Sigmoid colon (tissue), 4 donors: ENCODE measurements around the gene ESM1.

Source experiments
- POLR2A ChIP-seq, 2 donors: fragments of 450-650 bp; IDR thresholded peaks; one replicate each; pipeline ENCODE4 v1.6.1; 2016; ENCODE audit warnings: antibody characterized with exemption in 2 of 2, mild to moderate bottlenecking in 2 of 2, moderate library complexity in 2 of 2
- POLR2AphosphoS5 ChIP-seq, 4 donors: sonication (generic); formaldehyde crosslinking; IDR thresholded peaks; one replicate each; pipeline ENCODE4 v1.6.1; 2017; ENCODE audit warnings: antibody characterized with exemption in 4 of 4
- TF ChIP-seq, protein P1 (sequence below), 4 experiments: fragments of 450-650 bp in 3 of 4; fragments of 200-600 bp in 1 of 4; IDR thresholded peaks; one replicate each; pipeline ENCODE4 v1.5.1; 2016 to 2019; ENCODE audit warnings: antibody characterized with exemption in 4 of 4, mild to moderate bottlenecking in 3 of 4, moderate library complexity in 2 of 4

DNA sequence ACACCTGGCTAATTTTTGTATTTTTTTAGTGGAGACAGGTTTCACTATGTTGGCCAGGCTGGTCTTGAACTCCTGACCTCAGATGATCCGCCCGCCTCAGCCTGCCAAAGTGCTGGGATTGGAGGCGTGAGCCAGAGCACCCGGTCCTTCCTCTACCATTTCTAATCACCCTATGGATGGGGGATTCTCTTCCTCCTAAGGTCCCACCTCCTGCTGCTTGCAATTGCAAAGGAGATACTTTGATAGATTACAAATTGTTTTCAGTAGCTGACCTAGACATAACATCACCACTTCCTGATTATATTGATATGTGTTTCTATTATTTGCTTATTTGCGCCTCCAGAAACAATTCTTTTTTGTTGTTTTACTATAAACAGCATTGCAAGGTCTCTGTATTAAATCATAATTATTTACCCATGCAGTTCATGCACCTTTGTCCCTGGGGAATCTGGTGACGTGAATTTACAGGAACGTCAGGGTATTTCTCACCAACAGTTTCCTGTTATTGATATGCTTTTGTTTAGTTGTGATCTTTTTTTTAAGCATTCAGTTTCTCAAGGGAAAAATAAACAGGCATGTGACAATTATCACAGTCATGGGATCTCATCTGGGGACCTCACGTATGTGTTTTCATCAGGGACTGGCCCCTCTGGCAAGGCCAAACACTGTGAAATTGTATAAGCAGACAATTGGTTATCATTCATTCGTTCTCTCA, 43.2 kb downstream of the ESM1 start:
- TF ChIP-seq, protein P1, sequence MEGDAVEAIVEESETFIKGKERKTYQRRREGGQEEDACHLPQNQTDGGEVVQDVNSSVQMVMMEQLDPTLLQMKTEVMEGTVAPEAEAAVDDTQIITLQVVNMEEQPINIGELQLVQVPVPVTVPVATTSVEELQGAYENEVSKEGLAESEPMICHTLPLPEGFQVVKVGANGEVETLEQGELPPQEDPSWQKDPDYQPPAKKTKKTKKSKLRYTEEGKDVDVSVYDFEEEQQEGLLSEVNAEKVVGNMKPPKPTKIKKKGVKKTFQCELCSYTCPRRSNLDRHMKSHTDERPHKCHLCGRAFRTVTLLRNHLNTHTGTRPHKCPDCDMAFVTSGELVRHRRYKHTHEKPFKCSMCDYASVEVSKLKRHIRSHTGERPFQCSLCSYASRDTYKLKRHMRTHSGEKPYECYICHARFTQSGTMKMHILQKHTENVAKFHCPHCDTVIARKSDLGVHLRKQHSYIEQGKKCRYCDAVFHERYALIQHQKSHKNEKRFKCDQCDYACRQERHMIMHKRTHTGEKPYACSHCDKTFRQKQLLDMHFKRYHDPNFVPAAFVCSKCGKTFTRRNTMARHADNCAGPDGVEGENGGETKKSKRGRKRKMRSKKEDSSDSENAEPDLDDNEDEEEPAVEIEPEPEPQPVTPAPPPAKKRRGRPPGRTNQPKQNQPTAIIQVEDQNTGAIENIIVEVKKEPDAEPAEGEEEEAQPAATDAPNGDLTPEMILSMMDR (IDR thresholded peaks at IDR 0.05) = no peak
- TF ChIP-seq POLR2A (IDR thresholded peaks at IDR 0.05) (no peak), POLR2AphosphoS5 (IDR thresholded peaks at IDR 0.05) (no peak)
